Stimulated activated CD4-positive, alpha-beta T cell treated with anti-CD3 and anti-CD28 coated beads, Interleukin-12 subunit alpha, Interleukin-12 subunit beta, amount 100 ng/mL, for 24 hours (primary cell): ENCODE measurements around the gene NFATC3.

Experiments
- DNase-seq, 2 experiments: peaks; one replicate each; pipeline ENCODE4 v3.0.0-alpha.2; 2020; ENCODE audit warnings: low read depth in 2 of 2

Gene NFATC3

DNA sequence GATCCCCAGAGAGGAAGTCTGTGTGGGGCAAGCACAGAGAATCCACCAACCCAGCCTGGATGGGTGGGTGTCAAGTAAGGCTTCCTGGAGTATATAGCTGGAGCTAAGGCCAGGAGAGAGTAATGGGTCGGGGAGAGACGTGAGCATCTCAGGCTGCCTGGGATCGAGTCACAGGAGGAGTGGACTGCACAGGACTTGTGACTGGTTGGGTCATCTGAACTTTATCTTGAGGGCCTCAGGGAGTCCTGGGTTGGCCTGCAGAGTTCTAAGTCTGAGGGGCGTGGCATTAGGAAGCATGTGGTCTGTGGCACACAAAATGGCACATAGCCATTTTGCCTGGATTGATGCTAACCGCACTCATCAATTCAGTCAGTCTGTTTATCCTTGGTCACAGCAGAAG lies 161.5 kb downstream of the NFATC3 start:
- no peak for DNase-seq

DNA sequence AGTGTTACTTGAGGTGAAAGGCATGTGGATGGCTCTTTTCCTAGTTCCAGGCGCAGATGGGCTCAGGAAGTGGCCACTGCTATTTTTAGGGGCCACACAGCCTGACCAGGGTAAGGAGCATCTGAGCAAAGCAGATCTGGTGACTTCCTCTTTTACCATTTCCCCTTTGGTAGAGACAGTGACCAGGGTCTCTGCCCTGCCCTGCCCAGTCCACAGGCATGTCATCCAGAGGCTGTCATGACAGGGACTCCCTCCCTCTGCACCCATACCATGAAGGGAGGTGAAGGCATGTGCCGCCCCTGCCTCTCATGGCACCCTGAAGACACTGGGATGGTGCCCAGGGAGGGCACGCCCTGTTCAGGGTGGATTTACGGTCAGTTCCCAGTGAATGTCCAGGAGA lies 162.2 kb downstream of the NFATC3 start:
- no peak for DNase-seq

DNA sequence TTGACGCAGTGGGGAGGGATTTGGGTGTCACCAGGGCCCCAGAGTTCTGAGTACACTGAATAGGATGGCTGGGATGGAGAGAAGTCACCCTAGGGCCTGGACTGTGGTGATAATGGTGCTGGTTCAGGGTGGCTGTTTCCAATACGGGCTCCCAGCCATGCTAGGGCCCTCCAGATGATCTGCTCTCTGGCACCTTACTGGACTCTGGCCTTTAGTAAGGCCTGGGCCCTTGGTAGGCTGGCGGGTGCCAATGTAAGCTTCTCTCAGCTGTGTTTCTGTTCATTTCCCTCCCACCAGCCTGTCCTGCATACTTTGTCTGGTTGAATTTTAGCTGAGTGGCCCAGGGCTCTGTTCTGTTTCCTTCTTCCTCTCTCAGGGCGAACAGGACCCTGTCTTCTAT lies 162.8 kb downstream of the NFATC3 start:
- DNase-seq: no peak

DNA sequence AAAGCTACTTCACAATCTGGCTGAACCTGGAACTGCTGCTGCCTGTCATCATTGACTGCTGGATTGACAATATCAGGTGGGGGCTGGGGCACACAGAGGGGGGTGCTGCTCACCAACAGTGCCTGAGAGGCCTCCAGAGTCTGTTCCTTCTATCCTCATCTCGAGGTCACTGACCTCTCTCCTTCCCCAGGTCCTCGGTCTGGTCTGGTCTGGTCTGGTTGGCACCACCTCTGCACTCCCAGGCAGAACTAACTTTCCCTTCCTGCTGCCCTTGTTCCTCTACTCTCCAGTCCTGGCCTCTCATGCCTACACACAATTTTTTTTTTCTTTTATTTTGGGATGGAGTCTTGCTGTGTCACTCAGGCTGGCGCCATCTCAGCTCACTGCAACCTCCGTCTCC lies 164.2 kb downstream of the NFATC3 start:
- DNase-seq: no peak

DNA sequence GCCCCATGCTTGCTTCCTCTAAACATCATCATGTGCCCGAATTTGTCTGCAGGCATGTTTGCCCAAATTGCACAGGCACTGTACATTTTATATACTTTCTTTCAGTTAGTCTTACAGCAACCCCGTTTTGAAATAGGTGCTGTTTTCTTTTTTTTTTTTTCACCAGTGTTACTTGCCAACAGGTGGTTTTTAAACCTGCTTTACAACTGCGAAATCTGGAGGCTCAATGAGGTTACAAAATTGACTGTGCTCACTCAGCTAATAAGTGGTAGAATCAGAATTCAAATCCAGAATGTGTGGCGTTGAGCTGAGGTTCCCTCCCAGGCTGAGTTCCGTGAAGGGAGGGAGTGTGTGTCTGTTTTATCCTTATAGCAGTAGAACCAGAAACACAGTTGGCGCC lies 165.8 kb downstream of the NFATC3 start:
- DNase-seq: no peak

DNA sequence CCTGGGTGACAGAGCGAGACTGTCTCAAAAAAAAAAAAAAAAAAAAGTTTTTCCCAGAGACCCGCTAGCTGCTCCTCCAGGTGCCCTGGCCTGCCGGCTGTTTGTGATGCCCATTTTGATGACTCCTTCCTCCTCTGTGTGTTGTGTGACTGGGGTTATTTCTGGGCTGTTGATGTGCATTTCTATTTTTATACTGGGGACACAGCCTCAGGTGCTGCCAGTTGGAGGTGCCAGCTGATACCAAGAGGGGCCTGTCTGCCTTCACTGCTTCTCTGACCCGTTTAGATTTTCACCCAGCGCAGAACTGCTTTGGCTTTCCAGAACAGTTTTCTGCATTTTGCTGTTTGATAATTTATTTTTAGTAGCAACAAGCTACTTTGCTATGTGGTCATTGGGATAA lies 166.7 kb downstream of the NFATC3 start:
- no peak for DNase-seq

DNA sequence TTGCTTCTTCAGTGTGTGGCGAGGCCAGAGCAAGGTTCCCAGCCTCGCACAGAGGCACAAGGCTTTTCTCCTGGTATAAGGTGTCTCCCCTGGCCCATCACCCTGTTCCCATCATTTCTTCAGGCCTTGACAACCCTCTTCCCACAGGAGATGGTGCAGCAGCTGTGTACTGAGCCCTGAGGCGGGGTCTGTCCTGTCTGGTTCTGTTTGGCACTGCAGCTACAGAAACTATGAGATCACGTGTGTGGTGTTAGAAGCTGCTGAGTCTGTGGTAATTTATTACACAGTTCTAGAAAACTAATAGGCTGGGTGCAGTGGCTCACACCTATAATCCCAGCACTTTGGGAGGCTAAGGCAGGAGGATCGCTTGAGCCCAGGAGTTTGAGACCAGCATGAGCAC lies 167.2 kb downstream of the NFATC3 start:
- DNase-seq: no peak

DNA sequence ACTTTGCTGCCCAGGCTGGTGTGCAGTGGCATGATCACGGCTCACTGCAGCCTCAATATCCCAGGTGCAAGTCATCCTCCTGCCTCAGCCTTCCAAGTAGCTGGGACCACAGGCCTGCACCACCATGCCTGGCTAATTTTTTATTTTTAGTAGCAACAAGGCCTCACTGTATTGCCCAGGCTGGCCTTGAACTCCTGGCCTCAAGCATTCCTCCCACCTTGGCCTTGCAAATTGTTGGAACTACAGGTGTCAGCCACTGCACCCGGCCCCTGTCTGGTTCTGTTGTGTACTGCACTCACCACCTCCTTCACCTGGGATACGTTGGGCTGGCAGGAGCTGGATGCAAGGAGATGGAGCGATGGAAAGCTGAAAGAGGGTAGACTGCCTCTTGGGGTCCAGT lies 168.6 kb downstream of the NFATC3 start:
- no peak for DNase-seq

DNA sequence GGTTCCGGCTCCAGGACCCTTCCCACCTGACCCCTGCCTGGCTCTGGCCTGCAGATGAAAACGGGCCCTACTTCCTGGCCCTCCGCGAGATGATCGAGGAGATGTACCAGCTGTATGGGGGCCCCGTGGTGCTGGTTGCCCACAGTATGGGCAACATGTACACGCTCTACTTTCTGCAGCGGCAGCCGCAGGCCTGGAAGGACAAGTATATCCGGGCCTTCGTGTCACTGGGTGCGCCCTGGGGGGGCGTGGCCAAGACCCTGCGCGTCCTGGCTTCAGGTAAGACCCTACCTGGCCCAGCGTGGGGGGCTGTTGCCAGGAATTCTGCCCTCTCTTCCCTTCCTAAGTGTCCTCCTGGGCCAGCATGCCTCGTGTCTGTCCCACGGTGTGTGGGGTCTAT lies 170.5 kb downstream of the NFATC3 start:
- DNase-seq: no peak

DNA sequence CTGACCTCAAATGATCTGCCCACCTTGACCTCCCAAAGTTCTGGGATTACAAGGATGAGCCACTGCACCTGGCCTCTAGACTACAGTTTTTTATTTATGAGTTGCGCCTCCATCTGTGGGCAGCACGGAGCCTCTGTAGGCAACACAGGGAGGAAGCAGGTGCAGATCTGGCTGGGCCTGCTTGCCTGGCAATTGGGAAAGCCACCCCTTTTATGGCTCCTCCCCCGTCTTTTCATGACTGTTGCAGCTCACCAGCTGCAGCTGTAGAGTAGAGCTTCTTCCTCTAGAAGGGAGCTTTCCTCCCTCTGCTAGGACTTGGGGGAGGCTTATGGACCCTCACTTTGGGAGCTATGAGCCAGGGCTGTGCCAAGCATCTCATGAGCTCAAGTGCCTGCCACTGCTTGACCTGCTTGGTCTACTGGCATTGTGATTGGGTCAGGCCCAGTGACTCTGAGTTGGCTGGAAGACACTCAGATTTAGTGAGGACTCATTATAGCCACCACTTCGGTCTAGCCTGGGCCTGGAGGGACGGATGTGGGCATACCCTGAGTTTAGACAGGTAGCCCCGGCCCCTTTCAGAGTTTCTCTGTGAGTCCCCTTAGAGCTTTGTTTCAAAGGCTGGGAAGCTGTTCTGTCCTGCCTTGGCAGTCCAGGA lies 172.2 kb downstream of the NFATC3 start:
- DNase-seq: no peak

DNA sequence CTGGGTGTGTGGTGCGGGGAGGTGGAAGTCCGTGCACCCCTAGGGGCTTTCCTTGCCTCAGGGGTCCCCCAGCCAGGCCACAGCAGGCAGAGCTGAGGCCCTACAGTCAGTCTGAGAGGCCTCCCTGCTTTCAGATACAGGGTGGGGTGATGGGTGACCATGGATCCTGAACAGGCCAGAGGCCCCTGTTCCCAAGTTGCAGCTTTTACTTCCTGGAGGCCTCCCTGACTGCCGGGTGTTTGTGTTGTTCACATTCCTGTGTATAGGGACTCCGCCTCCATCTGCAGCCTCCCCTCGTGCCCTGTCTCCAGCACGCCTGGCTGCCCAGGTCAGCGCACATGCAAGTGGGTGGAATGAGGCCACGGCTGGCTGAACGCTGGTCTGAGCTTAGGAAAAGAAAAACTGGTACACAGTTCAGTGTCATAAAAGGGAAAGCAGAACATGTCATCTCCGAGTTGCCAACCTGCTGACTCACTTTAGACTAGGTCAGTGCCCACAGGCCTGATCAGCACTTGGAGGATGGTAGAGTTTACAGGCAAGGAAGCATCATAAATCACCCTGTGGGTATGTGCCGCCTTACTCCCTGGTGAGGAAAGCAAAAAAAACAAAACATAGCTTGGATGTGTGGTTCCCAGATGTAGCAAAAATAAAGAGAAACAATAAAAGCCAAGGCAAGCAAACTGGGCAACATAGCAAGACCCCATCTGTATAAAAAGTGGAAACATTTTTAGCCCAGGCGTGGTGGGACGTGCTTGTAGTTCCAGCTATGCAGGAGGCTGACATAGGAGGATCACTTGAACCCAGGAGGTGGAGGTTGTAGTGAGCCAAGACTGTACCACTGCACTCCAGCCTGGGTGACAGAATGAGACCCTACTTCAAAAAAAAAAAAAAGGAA lies 173.0 kb downstream of the NFATC3 start:
- DNase-seq: no peak

DNA sequence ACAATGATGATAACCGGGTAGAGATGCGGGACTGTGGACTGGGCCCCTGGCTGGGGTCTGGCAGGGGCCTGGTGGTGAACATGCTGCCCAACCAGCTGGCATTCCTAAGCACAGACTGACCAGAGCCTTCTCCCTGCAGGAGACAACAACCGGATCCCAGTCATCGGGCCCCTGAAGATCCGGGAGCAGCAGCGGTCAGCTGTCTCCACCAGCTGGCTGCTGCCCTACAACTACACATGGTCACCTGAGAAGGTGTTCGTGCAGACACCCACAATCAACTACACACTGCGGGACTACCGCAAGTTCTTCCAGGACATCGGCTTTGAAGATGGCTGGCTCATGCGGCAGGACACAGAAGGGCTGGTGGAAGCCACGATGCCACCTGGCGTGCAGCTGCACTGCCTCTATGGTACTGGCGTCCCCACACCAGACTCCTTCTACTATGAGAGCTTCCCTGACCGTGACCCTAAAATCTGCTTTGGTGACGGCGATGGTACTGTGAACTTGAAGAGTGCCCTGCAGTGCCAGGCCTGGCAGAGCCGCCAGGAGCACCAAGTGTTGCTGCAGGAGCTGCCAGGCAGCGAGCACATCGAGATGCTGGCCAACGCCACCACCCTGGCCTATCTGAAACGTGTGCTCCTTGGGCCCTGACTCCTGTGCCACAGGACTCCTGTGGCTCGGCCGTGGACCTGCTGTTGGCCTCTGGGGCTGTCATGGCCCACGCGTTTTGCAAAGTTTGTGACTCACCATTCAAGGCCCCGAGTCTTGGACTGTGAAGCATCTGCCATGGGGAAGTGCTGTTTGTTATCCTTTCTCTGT lies 174.0 kb downstream of the NFATC3 start:
- no peak for DNase-seq

DNA sequence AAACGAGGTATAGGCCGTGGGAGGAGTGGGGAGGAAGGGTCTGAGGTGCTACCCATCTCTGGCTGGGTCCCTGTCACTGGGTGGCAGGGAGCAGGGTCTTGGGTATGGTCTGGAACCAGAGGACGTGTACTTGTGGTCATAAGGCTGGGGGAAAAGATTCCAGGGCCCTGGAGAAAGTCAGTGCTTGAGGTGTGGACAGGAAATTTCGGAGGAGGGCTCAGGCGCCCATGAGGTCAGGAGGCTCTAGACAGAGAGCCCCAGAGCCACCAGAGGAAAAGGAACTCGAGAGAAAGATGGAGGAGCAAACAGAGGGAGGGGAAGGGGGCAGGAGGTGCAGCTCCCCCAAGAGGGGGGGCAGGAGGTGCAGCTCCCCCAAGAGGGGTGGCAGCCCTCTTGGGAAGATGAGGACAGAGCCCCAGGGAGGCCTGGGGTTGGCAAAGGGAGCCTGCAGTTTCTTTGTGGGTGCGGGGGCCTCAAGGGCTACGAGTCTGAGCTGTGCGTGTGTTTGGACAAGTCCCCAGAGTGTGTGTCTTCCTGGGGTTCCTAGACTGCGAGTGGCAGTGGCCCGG lies 178.5 kb downstream of the NFATC3 start:
- DNase-seq: no peak

DNA sequence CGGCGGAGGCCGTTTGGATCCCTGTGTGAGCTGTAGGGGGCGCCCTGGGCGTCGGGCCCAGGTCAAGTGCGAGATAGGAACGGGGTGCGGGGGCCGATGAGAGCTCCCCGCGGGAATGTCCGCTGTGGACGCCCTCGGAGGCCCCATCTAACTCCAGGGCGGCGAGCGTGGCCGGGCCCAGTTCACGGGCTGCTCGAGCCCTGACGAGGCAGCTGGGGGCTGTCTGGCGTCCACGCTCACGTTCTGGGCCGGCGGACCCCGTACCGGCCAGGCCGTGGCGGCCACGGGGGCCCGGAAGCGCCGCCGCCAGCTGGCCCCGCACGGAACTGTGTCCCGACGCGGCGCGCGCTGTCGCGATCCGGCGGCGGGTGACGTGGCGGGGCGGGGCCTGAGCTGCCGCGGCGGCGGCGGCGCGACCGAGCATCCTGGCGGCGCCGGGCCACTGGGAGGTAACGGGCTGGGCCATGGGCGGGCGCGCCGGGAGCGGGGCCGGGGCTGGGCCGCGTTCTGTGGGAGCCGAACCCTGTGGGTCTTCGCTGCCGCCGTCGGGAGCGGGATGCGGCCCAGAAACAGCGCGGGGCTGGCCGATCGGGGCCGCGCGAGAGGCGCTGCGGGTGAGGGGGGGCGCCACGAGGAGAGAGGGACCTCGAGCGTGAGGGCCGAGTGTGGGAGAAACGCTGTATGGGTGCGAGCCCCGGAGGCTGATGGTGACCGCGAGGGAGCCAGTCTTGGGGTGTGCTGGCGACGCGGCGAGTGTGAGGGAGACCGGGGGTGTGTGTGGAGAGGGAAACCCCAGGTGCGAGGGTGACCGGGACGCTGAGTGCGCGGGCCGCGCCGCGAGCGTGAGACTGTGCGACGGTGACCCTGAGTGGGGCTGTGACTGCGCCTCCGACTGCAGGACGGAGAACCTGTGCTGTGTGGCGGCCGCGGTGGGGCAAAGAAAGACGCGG lies 179.2 kb downstream of the NFATC3 start, which contains the start of gene SLC7A6:
Gene SLC7A6 (plus strand): TSS at position 399 of the 950 bp plus-strand sequence. CDS start 10,201 bp downstream, outside the sequence.
- peak; percentile 73 to 83 for DNase-seq

DNA sequence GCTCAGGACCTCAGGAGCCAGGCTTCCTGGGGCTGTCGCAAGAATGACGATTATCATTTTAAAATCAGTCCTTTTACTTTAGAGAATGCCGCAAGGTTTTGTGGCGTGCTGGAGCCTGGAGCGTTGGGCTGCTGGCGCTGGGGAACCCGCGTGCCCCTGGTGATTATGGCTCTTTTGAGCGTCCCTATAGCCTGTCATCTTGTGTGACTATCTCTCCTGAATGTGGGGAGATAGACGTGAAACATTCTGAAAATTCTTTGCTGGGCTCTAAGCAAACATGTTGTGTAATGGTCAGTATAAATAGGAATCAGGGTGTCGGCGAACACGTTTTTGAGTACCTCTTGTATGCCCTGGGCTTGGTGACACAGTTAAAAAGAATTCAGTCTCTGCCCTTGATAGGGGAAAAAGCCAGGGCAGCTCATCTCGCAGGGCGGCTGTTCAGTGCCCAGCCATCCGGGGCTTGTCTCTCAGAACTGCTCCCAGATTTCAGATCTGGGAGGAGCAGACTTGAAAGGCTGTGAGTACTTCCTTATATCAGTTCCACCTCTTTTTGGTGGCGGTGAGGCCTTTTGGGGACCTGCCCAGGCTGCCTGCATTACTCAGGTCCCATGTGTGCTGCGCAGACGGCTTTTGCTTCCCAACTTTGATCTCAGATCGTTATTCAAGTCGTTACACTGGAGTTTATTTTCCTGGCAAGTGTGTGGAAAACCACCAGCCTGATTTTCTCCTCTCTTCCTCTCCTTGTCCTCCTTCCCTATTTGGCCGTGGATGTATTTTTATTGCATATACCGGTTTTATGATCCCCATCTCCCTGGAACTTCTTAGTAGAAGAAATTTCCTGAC lies 180.1 kb downstream of the NFATC3 start:
- DNase-seq: peak in 1 of 2 experiments; percentile 45

DNA sequence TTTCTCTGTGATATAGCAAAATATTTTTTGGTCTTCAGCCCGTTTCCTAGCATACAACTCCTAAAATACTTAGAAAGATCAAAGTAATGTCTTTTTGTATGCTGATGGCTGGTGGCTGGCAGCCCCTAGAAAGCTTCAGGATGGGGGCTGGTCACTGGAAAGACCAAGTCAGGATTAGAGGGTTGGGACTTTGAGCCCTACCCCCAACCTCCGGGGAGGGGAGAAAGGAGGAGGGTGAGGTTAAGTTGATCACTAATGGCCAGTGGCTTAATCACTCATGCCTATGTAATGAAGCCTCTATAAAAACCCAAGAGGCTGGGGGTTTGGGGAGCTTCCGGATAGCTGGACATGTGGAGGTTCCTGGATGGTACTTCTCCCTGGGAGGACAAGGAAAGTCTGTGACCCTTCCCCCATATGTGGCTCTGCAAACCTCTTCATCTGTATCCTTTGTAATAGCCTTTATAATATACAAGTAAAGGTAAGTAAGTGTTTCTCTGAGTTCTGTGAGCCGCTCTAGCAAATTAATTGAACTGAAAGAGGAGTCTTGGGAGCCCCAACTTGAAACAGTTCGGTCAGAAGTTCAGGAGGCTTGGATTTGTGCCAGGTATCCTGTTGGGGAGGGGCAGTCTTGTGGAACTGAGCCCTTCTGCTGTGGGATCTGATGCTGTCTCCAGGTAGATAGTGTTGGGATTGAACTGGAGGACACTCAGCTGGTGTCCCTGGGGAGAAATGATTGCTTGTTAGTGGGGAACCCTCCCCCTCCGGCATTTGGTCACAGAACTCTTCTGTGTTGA lies 182.6 kb downstream of the NFATC3 start:
- DNase-seq: no peak

DNA sequence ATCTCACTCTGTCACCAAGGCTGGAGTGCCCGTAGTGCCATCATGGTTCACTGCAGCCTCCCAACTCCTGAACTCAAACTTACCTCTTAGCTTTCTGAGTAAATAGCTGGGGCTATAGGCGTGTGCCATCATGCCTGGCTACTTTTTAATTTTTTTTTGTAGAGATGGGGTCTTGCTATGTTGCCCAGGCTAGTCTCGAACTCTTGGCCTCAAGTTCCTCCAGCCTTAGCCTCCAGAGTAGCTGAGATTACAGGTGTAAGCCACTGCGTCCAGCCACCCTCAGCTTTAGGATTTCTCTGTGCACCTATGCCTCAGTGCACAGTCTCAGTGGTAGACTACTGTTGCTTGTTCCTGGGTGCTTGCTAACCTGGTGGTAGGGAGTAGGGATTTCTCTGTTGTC lies 184.6 kb downstream of the NFATC3 start:
- no peak for DNase-seq

DNA sequence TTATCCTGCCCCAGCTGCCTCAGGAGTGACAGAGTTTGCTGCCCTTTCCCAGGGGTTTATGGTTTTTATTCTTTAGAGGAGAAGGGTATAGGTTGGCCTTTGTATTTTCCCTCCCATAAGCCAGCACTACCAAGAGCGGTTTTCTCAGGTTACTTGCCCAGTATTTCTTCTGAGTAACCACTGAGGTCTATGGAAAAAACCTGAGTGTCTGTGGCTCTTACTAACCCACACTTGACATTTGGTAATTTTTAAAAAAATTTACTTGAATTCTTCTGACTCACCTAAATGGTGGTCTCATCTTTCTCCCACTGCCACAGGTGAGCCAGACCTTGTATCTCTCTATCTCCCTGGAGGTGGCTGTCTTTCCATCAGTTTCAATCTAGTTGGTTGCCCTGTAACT lies 185.2 kb downstream of the NFATC3 start:
- DNase-seq: no peak
